Colonic mucosa (tissue), 4 donors: ENCODE data around the gene PSMG3. TPM values are rescaled to one million over a fixed set of nuclear protein-coding genes. Genes with fewer than 3 reads are reported as not detected.

Experiments used
- DNase-seq: peaks from one replicate; pipeline ENCODE4 v3.0.0-alpha.2; 2020
- H3K27ac ChIP-seq: fragments of 200-600 bp; one replicate; pipeline ENCODE4 v1.8.0; 2021
- H3K27me3 ChIP-seq: fragments of 200-600 bp; one replicate; pipeline ENCODE4 v1.8.0; 2021
- H3K36me3 ChIP-seq: fragments of 200-600 bp; one replicate; pipeline ENCODE4 v1.8.0; 2021
- H3K4me1 ChIP-seq: fragments of 200-600 bp; one replicate; pipeline ENCODE4 v1.8.0; 2021; ENCODE audit warnings: mild to moderate bottlenecking
- H3K4me3 ChIP-seq: fragments of 200-600 bp; one replicate; pipeline ENCODE4 v1.8.0; 2021
- H3K9ac ChIP-seq, 2 donors: one replicate each; pipeline ENCODE4 v1.7.0; 2013; ENCODE audit warnings: control low read depth in 2 of 2, low read depth in 2 of 2, low read length in 2 of 2
- H3K9me3 ChIP-seq: fragments of 200-600 bp; one replicate; pipeline ENCODE4 v1.8.0; 2021
- intact Hi-C: fragments of 100-400 bp; cut with DNase I; formaldehyde crosslinking; loops from one replicate; pipeline ENCODE4 v1.14.1; 2022
- total RNA-seq, 2 donors: library from RNA; stranded (reverse); fragmentation: NEBNext Ultra II Directional in 1 of 2; extraction: Animal tissue kit (Norgen Biotek cat#: 25700) in 1 of 2; gene quantifications; one replicate each; pipeline ENCODE4 v1.2.1, GENCODE V29; 2021
- TF ChIP-seq, protein P1 (sequence below): fragments of 200-600 bp; IDR thresholded peaks from one replicate; pipeline ENCODE4 v1.8.0; 2022; ENCODE audit warnings: antibody characterized with exemption, mild to moderate bottlenecking
- donor health status: healthy.
- donor health status: DM: no; HTN: no; CAD: no.
- donor health status: DM: no; HTN: no; CAD: no.

PSMG3 gene
- total RNA-seq, 2 donors from 2014 or later, result 28.7 to 45.8 TPM

- no peaks in the 10 kb centered on the region for H3K27me3 ChIP-seq
- no peaks in the 10 kb centered on the region for H3K9me3 ChIP-seq
- intact Hi-C loops, result no loop called here
- TF ChIP-seq, protein P1, sequence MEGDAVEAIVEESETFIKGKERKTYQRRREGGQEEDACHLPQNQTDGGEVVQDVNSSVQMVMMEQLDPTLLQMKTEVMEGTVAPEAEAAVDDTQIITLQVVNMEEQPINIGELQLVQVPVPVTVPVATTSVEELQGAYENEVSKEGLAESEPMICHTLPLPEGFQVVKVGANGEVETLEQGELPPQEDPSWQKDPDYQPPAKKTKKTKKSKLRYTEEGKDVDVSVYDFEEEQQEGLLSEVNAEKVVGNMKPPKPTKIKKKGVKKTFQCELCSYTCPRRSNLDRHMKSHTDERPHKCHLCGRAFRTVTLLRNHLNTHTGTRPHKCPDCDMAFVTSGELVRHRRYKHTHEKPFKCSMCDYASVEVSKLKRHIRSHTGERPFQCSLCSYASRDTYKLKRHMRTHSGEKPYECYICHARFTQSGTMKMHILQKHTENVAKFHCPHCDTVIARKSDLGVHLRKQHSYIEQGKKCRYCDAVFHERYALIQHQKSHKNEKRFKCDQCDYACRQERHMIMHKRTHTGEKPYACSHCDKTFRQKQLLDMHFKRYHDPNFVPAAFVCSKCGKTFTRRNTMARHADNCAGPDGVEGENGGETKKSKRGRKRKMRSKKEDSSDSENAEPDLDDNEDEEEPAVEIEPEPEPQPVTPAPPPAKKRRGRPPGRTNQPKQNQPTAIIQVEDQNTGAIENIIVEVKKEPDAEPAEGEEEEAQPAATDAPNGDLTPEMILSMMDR, result no peak
- peaks cover 3% of the 10 kb centered on the region for H3K4me1 ChIP-seq
- no peak for DNase-seq
- no peak overlapping the region for H3K27ac ChIP-seq
- no peaks in the 10 kb centered on the region for H3K36me3 ChIP-seq
- no peak overlapping the region for H3K9ac ChIP-seq
- H3K4me3 ChIP-seq, result no peak overlapping the region
Measured at GRCh38 chr7:1546909-1547776, 22.7 kb downstream of the PSMG3 start.

GRCh38 chr7:1546274-1546908 lies 23.4 kb downstream of the PSMG3 start:
- Histone ChIP-seq H3K27ac (no peak overlapping the region), H3K9ac (no peak overlapping the region), H3K27me3 (no peaks in the 10 kb centered on the region), H3K9me3 (no peaks in the 10 kb centered on the region), H3K4me1 (peaks cover 3% of the 10 kb centered on the region), H3K4me3 (no peak overlapping the region), H3K36me3 (no peaks in the 10 kb centered on the region)
- intact Hi-C loops, result no loop called here
- TF ChIP-seq, protein P1, result no peak
- DNase-seq, result no peak

- Histone ChIP-seq H3K4me1 (peaks cover 3% of the 10 kb centered on the region), H3K9ac (no peak overlapping the region), H3K27me3 (no peaks in the 10 kb centered on the region), H3K4me3 (no peak overlapping the region), H3K9me3 (no peaks in the 10 kb centered on the region), H3K27ac (no peak overlapping the region), H3K36me3 (peaks cover 5% of the 10 kb centered on the region)
- TF ChIP-seq, protein P1, result no peak
- DNase-seq, result no peak
- intact Hi-C loops, result no loop called here
Measured at GRCh38 chr7:1545417-1546246, 24.2 kb downstream of the PSMG3 start.

DNA sequence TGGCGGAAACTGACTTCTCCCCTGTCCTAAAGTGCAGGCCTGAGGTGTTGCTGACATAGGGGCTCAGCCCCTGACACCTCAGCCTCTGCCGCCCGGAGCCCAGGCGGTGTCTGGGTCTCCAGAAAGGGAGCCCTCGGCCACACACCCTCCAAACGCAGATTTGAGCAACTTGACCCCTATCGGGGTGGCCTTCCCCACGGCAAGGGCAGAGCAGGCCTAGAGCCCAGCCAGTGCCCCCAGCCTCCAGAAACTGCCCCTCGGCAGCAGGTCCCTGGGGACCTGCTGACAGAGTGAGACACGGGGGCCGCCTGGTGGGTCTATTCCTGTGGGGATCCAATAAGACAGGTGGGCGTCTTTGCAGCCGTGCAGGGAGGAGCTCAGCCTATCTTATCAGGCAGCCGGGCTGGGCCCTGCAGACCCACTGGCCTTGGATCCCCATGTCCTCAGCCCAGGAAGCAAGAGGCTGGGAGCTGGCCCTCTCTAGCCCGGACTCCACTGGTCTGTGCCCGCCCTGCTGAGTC lies 24.9 kb downstream of the PSMG3 start:
- intact Hi-C loops, result no loop called here
- TF ChIP-seq, protein P1, result no peak
- Histone ChIP-seq H3K4me1 (peaks cover 3% of the 10 kb centered on the region), H3K27ac (no peak overlapping the region), H3K27me3 (no peaks in the 10 kb centered on the region), H3K9me3 (no peaks in the 10 kb centered on the region), H3K9ac (no peak overlapping the region), H3K36me3 (peaks cover 11% of the 10 kb centered on the region), H3K4me3 (no peak overlapping the region)
- DNase-seq, result no peak
